Left ventricle myocardium superior (tissue), 1 donor: ENCODE measurements around the gene IMPA2. TPM values are rescaled to one million over a fixed set of nuclear protein-coding genes. Genes with fewer than 3 reads are reported as not detected.
A peak's percentile ranks its signal among the peaks of the same experiment; 100 is the strongest.

Experiments
- ATAC-seq: fragments of 200-7000 bp; cut with Tn5 transposase; one replicate; pipeline ENCODE4 v1.9.1; 2020; ENCODE audit warnings: mild to moderate bottlenecking, moderate library complexity
- DNase-seq: peaks from one replicate; pipeline ENCODE4 v3.0.0-alpha.2; 2020
- intact Hi-C: fragments of 100-400 bp; cut with micrococcal nuclease; formaldehyde crosslinking; loops from one replicate; pipeline ENCODE4 v1.11.0; 2022
- total RNA-seq: library from RNA; stranded (reverse); fragmentation: NEBNext Ultra II Directional; extraction: Animal tissue kit (Norgen Biotek cat#: 25700); gene quantifications from one replicate; pipeline ENCODE4 v1.2.1, GENCODE V29; 2021
- donor health status: DM: no; HTN: yes; CAD: no; lungs with severe emphysema.

IMPA2 gene
- total RNA-seq, 1 donor from 2014 or later, result 73.3 TPM

DNA sequence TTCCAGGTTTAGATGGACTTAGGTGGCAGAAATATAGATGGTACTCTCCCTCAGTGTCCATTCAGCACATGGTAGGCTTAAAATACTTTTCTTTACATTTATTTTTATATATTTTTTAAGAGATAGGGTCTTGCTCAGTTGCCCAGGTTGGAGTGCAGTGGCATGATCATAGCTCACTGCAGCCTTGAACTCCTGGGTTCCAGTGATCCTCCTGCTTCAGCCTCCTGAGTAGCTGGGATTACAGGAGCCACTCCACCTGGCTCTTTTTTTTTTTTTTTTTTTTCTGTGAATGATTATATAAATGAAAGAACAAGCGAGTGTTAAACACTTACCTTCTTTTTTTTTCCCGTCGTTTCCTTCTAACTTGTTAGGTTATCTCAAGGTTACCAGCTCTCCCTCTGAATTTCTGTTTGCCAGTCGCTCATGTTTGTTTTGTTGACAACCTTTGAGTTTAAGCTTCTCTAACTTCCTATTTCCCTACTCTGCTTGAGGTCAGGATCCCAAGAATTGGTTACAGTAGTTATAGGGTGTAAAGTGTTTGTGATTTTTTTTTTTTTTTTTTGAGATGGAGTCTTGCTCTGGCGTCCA lies 18.9 kb downstream of the IMPA2 start:
- ATAC-seq (no peak), DNase-seq (no peak)
- intact Hi-C loops, result no loop called here

DNA sequence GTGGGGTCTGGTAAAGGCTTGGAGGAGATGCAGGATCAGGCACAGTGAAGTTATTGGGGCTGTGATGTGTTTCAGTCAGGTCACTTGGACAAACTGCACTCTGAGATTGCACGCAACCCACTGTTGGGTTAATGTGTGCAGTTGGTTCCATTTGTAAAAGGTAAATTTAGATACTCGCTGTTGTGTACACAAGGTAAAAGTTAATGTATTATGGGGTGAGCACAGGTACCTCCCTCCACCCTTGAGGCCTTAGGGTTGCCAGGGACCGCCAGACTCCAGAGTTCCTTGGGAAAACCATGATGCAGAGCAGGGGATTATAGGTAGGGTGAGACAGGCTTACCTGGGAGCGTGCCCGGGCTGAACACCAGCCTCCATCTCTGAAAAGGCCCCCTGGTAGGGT lies 20.1 kb downstream of the IMPA2 start:
- intact Hi-C loops, result no loop called here
- ATAC-seq (no peak), DNase-seq (no peak)

DNA sequence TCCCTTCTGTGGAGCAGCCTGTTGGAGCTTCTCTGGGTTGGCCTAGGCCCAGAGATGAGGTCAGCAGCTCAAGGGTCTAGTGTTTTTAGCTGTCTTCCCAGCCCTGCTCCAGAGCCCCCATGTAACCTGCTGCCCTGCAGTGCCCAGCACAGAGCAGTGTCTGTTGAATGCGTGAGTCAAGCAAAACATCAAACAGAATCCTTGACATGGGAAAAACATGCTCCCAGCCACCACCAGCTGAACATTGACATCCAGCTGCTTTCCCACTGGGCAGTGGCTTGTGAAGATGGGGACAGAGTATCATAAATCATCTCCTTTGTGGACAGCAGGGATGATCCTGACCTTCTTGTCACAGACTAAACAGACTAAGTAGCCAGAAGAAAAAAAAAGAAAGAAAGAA lies 22.6 kb downstream of the IMPA2 start:
- peak; percentile 74 for ATAC-seq
- intact Hi-C loops, result no loop called here
- DNase-seq, result no peak

DNA sequence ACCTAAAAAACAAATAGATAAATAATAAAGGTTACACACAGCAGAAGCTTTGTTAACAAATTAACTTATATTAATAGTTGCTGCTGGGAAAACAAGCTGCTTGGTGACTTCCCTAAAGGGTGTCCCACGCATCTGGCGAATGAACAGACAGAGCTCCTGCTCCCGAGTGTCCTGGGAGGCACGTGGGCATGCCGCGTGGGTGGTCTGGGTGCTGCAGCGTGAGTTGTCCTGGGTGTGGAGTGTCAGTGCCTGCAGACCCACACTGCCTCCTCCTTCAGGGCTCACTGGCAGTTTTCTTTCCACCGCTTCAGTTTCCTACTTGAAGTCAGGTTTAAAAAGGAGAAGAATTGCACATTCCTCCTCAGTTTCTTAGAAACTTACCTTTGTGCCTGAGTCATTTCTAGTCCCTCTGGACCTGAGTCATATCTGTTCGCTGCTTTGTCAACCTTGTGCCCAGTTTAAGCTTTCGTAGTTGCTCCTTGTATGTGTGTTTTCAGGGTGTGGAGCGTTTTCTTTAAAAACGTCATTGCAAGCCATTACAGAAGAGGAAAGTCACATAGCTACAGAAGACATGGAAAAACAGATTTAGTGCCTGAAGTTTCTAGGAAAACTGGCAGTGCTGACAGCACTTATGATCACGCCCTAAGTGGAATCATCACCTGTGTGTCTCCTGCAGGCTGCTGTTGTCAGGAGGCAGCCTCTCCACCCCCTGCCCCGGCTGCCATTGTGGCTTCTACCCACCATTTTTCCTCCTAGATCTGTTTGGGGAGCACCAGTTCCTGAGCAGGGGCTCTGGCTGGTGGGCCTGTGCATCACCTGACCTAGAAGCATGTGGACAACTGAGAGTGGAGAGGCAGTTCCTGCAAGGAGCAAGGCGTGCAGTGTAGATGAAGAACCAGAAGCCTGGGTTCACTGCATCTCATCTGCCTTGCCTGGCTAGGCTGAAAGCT lies 24.5 kb downstream of the IMPA2 start:
- intact Hi-C loops, result no loop called here
- ATAC-seq, result no peak
- no peak for DNase-seq

DNA sequence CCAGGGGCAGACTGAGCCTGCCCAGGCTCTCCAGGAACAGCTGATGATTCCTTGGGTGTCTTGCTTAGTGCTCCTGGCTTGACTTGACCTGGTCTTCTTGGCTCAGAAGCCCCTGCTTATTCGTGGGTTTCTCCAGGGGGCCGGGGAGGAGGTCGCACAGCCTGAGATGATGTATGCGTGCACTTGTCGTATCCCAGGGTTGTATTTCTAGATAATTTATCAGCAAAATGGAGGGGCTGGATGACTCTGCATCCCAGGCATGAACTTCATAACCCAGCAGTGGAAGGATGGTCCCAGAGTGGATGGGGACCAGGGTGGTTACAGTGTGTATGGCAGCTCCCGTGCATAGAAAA lies 25.2 kb downstream of the IMPA2 start:
- no peak for DNase-seq
- ATAC-seq, result no peak
- intact Hi-C loops, result no loop called here

DNA sequence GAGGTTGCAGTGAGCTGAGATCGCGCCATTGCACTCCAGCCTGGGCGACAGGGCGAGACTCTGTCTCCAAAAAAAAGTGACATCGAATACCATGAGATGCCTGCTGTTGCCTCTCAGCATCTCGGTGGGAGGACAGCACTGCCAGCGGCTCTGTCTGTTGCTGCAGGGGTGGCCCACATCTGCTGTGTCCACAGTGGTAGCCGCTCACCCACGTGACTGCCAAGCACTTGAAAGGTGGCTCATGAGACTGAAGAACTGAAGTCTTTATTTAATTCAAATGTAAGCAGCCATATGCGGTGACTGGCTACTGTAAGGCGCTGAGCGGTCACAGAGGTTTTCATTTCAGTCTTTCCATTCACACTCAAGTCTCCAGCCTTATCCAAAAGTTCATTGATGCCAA lies 25.8 kb downstream of the IMPA2 start:
- DNase-seq (no peak), ATAC-seq (no peak)
- intact Hi-C loops, result no loop called here

DNA sequence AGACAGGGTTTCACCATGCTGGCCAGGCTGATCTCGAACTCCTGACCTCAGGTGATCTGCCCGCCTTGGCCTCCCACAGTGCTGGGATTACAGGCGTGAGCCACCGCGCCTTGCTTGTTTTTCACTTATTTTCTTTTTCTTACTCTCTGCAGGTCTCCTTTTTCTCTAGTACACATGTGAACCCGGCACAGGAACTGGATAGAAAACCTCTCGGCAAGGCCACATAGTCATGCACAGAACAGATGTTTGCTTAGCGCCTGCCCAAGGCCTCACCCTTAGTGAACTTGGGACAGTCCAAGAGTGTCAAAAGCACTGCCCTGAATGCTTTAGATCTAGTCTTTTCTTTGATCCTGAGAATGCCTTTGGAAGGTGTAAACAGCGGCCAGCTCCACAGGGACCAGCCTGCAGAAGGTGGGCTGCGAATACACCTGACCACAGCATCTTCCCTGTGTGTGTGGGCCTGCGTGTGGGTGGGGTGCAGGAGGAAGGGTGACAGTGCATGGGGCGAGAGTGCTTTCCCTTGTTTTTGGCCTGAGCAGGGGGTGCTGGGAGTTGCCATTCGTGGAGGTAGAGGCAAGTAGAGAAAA lies 27.0 kb downstream of the IMPA2 start:
- no peak for ATAC-seq
- intact Hi-C loops, result no loop called here

DNA sequence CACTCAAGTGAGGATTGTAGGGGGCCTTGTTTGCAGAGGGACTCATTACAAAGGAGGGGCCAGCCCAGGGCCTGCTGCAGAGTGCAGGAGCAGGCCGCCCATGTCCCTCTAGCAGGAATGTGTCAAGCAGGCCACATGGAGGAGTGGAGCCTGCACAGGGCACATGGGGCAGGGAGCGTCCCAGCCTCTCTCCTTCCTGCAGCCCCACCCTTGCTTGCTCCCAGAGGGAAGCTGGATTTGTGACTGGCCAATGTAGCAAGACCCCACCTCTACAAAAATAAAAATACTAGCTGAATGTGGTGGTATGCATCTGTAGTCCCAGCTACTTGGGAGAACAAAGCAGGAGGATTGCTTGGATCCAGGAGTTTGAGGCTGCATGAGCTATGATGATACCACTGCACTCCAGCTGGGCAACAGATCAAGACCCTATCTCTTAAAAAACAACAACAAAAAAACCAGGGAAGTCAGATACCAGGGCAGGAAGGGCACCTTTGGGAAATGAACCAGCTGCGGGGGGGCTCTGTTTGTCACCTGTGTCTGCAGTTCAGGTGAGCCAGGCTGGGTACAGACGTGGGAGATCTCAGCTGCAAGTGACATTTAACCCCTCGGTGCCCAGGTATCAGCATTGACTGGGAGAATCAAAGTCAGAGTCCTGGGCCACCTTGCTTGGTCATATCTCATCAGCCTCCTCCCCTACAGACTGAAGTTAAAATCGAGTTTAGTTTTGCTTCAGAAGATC lies 27.7 kb downstream of the IMPA2 start:
- ATAC-seq, result no peak
- intact Hi-C loops, result no loop called here

More for the DNA sequence above, 27.0 kb downstream of the IMPA2 start:
- no peak for DNase-seq

DNA sequence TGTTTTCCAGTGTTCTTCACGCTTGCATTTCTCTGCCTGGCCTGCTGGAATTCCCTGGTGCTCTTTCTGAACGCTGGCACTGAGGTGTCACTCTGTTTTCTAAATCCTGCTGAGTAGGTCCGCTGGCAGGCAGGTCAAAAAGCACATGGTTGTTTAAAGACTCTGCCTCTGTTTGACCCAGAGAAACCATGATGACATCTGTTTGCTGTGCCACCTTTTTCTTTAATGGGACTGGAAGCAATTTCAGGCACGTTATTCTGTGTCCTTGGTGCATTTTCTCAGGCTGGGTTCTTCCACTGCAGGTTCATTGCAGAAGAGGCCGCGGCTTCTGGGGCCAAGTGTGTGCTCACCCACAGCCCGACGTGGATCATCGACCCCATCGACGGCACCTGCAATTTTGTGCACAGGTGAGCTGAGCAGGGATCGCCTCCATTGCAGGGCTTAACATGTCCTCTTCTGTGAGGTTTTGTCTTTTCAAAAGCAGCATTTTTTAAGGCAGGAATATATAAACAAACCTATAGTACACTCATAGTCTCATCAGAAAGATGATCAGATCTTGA lies 28.4 kb downstream of the IMPA2 start:
- no peak for ATAC-seq

More for the DNA sequence above, 27.7 kb downstream of the IMPA2 start:
- no peak for DNase-seq

DNA sequence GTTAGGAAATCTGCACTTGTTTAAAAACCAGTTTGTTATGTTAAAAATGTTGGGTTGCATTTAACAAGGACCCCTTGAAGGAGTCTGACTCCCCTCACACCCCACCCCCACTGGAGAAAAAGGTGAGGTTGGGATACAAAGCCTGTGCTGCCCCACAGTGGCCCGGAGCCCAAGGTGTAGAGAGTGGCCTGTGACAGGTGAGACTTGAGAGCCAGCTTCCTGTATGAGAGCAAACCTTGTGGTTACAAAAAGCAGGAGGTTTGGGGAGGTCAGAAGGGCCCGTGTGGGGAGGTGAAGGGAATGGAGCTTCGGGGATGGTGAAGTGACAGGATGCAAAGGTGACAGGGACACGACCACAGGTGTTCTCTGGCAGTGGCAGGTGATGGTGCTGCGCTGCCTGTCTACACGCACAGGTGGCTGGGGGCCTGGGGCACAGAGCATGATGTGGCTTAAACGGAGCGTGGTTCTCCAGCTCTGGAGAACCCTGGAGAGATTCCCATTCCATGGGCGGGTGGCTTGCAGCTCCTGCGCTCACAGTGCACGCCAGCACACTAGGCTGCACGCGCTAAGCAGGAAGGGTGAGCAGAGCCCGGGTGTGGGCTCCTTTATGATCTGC lies 29.0 kb downstream of the IMPA2 start:
- DNase-seq (no peak), ATAC-seq (no peak)
- intact Hi-C loops, result no loop called here

More for the DNA sequence above, 28.4 kb downstream of the IMPA2 start:
- intact Hi-C loops, result no loop called here
- DNase-seq, result no peak

DNA sequence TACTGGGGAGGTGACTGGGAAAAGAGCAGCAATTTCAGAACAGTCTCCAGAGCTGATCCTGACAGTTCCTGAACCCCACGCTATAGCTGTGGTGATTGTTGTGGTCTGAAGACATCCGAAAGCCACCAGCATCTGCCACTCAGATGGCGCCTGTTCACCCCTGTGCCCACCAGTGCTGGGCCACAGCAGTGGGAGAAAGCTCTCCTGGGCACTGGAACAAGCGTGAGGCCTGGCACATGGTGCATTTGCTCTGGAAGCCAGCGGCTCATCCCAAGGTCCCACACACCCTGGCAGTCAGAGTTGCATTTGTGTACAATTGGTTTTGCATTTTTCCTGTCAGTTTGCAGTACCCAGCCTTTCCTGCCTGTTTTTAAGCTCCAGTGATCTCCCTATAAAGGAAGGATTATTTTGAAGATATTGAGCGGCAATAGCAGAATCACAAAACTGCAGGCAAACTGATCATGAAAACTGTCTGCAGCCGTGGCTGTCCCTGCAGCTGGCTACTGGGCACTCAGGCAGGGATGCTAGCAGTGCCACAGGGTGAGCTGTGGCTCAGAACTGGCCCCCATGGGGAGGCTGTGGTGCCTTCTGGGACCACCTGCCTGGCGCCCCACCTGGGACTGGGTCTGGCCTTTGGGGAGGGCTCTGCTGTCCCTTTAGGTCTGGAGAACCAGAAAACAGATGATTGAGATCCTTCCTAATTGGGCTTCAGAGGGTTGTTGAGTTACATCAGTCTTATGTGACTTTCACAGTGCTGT lies 30.1 kb downstream of the IMPA2 start:
- DNase-seq, result no peak
- no peak for ATAC-seq
- intact Hi-C loops, result no loop called here

DNA sequence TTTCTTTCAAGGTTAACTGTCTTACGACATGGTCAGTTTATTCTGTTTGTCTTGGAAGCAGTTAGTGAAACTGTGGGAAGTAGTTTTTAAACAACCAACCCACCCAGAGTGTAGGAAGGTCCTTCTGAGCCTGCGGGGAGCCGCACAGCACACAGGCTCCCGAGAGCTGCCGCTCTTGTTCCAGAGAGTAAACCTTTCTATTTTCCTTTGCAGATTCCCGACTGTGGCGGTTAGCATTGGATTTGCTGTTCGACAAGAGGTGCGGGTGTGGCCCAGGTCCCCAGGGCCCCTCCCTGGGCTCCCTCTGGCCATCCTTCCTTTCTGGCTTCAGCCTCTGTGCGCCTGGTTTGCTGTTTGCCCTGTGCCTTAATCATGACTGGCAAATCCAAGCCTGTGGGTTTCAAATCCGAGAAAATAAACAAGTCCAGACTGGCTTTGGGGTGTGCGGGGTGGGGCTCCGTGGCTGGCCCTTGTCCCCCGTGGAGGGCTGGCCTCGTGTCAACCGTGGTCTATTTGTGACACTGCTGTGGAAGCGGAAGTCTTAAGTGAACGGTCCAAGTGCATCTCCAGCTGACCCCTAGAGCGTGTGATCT lies 30.7 kb downstream of the IMPA2 start:
- intact Hi-C loops, result no loop called here
- peak; percentile 50 for ATAC-seq
- no peak for DNase-seq

DNA sequence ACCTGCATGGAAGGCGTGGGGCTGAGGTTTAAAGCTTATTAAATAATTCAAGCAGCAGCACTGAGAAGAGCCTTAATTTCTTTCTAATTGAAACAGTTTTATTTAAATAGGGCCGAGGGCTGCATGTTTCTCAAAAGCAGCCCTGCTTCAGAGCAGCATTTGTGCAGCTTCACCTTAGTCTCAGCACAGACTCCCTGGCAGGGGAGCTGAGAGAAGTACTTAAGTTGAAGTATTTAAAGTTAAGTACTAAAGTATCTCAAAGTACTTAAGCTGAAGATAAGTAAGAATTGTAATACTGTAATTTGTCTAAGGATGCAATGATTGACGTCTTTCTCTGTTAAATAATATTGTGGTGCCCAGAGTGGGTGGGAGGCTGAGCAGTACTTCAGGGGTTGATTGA lies 31.4 kb downstream of the IMPA2 start:
- ATAC-seq, result no peak
- intact Hi-C loops, result no loop called here
- DNase-seq, result no peak

DNA sequence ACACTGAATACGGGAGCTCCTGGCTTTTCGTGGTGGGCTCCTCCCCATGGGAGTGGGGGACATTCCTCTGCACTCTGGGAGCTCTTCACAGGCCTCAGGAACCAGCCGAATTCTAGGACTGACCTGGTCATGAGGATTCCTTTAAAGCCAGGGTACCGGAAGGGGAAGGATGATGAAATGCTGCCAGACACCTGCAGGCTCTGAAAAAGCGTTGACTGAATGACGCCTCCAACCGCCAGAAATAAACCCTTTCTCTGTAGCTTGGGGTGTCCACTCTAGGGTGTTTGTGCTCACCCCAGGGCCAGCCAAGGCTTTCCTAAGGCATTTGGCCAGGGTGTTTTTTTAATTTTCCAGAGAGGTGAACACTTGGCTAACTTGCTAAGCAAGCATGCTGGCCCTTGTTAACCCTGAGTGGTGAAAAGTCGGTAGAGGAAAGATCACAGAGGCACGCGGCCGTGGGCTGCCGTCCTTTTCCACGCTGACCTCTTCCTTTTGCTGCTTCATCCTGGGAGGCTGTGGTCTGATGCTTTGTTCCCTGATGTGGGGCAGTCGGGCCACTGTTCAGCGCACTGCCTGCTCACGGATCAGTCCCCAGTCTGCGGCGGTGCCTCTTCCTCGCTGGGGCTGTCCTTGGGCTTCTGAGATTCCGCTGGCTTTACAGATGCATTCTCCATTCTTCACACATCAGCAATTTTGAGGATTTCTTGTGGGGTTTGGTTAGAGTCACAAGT lies 32.0 kb downstream of the IMPA2 start:
- no peak for ATAC-seq
- intact Hi-C loops, result no loop called here

DNA sequence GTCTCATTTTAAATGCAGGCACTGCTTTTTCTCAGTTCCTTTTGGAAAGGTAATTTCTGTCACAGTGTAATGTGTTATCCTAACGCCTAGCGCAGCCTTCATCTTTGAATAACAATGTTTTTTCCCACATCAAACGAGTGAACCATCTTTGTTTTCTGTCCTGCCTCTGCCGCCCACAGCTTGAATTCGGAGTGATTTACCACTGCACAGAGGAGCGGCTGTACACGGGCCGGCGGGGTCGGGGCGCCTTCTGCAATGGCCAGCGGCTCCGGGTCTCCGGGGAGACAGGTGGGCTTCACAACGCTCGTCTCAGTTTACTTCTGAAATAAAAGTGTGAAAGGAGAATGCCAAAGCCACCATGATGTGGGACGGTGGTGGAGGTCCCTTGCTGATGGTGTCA lies 32.8 kb downstream of the IMPA2 start:
- intact Hi-C loops, result no loop called here
- no peak for ATAC-seq
- DNase-seq, result no peak

More for the DNA sequence above, 32.0 kb downstream of the IMPA2 start:
- no peak for DNase-seq

DNA sequence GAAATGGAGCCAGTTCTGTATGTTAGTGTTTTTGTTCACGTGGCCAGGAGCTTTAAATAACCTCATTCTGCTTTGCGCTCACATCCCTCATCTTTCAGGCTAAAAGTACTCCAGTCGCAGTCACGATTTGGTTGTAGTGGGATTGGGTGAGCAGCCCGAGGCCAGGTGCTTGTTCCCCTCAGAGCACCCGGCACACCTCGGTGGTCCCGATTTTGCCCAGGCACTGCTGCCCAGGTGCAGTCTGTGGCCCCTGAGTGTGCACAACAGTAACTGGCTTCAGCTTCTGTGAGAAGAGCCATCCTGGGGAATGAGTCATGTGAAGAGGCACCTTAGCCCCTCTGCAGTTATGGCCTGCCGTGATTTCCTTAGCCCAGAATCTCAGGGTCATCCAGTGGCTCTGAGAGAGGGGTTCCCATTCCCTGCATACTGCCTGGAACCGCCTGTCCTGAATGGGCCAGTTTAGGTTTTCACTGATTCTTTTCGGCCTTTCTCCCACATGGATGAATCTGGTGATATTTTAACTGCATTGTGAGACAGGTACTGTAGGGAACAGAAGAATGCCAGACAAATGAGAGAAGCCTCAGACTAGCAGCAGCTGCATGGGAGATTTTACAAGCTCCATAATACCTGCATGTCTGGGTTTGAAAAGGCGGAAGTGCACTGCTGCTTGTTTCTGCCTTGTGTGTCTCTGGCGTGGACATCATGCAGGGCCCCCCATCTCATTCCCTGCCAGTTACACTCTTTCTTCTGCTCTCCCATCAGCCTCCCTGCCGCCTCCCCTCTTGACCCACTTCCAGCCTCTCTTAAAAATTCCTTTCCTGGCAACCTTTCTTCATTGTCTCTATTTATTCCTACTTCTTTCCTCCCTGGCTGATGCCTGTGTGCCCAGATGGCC lies 33.5 kb downstream of the IMPA2 start:
- ATAC-seq, result no peak

More for the DNA sequence above, 33.5 kb downstream of the IMPA2 start:
- no peak for DNase-seq
- intact Hi-C loops, result no loop called here
